K562 (cell line): ENCODE results near the gene IL20RB. TPM values are rescaled to one million over a fixed set of nuclear protein-coding genes. Genes with fewer than 3 reads are reported as not detected.

Experiments used
- ATAC-seq: fragments of 200-7000 bp; cut with Tn5 transposase; 3 replicates; pipeline ENCODE4 v1.9.1; 2020; ENCODE audit warnings: moderate library complexity
- BruUV-seq: library from RNA; stranded (reverse); fragments of 400-500 nt; replicated peaks from 2 replicates; lab custom pipeline; 2021; lab: Mats Ljungman, UMichigan
- CTCF ChIA-PET: fragments of 300-600 bp; formaldehyde crosslinking; extraction: SDS; loops from one replicate; lab custom pipeline; 2021; ENCODE audit warnings: low intra/inter-chr PET ratio; lab: Yijun Ruan, JAX
- POLR2A ChIA-PET: fragments of 300-600, 350-650 bp; sonication (Branson Sonifier 250); formaldehyde crosslinking; extraction: SDS; loops from one replicate; lab custom pipeline; 2021; ENCODE audit warnings: antibody characterized with exemption, inconsistent platforms; lab: Yijun Ruan, JAX
- DNase-seq, 4 experiments: peaks; one replicate each; pipeline versions ENCODE4 v3.0.0 to v3.0.0-alpha.2; 2011 to 2018; ENCODE audit warnings: low spot score in 3 of 4, mixed read lengths in 3 of 4; ENCODE audit errors: extremely low read depth in 1 of 4
- FAIRE-seq: peaks from 2 replicates; lab custom pipeline; 2011; peaks lifted over from hg19 to GRCh38; lab: Jason Lieb, UNC
- H2AFZ ChIP-seq: 2 replicates; pipeline ENCODE4 v1.6.0; 2011; ENCODE audit warnings: low read depth, low read length, control low read depth, inconsistent platforms
- H3K27ac ChIP-seq: fragments of 200-600 bp; 3 replicates; pipeline ENCODE4 v1.8.0; 2011; ENCODE audit warnings: low read depth, mild to moderate bottlenecking, control low read depth, inconsistent platforms, low read length, moderate library complexity, mixed read lengths; ENCODE audit errors: extremely low read depth
- H3K27me3 ChIP-seq, 2 experiments: fragments of 300-600 bp in 1 of 2; 2 replicates in 1 of 2; 3 replicates in 1 of 2; pipeline versions ENCODE4 v1.6.0 to v1.8.0; 2011; ENCODE audit warnings: inconsistent platforms in 2 of 2, low read length in 2 of 2, mild to moderate bottlenecking in 1 of 2, mixed read lengths in 1 of 2, moderate library complexity in 1 of 2; ENCODE audit not compliant: control insufficient read depth in 2 of 2, insufficient read depth in 2 of 2
- H3K36me3 ChIP-seq: fragments of 300-600 bp; 3 replicates; pipeline ENCODE4 v1.8.0; 2011; ENCODE audit warnings: mild to moderate bottlenecking, low read length, inconsistent platforms; ENCODE audit not compliant: control insufficient read depth, insufficient read depth
- H3K4me1 ChIP-seq, 2 experiments: fragments of 200-600 bp in 1 of 2; replicated peaks in 1 of 2; 2 replicates in 1 of 2; 3 replicates in 1 of 2; pipeline versions ENCODE4 v1.5.1 to v1.8.0; 2011; ENCODE audit warnings: inconsistent platforms in 2 of 2, low read length in 2 of 2, mild to moderate bottlenecking in 1 of 2, mixed read lengths in 1 of 2, moderate library complexity in 1 of 2; ENCODE audit not compliant: control insufficient read depth in 2 of 2, insufficient read depth in 2 of 2
- H3K4me2 ChIP-seq: 2 replicates; pipeline ENCODE4 v1.6.1; 2011; ENCODE audit warnings: low read length, control low read depth, inconsistent platforms, mixed read lengths; ENCODE audit not compliant: insufficient read depth
- H3K4me3 ChIP-seq: fragments of 200-600 bp; sonication (generic), shearing (Covaris generic); 2 replicates; pipeline ENCODE4 v1.5.1; 2016; ENCODE audit warnings: control low read depth, inconsistent platforms
- H3K79me2 ChIP-seq: fragments of 200-600 bp; 3 replicates; pipeline ENCODE4 v1.8.0; 2011; ENCODE audit warnings: low read length, inconsistent platforms; ENCODE audit not compliant: control insufficient read depth, insufficient read depth
- H3K9ac ChIP-seq, 2 experiments: 2 replicates each; pipeline versions ENCODE4 v1.6.0 to v1.6.1; 2011; ENCODE audit warnings: low read depth in 2 of 2, low read length in 2 of 2, control low read depth in 1 of 2, inconsistent platforms in 1 of 2, mild to moderate bottlenecking in 1 of 2, mixed read lengths in 1 of 2; ENCODE audit not compliant: insufficient read depth in 1 of 2
- H3K9me1 ChIP-seq: one replicate; pipeline ENCODE4 v1.6.0; 2011; ENCODE audit warnings: inconsistent platforms, mild to moderate bottlenecking, low read length, moderate library complexity; ENCODE audit not compliant: control insufficient read depth, insufficient read depth
- H3K9me3 ChIP-seq: replicated peaks from 2 replicates; pipeline ENCODE4 v1.5.1; 2011; ENCODE audit warnings: low read depth, low read length, inconsistent platforms; ENCODE audit not compliant: control insufficient read depth, insufficient read depth
- H4K20me1 ChIP-seq: replicated peaks from 2 replicates; pipeline ENCODE4 v1.6.1; 2011; ENCODE audit warnings: low read length, inconsistent platforms, mixed read lengths; ENCODE audit not compliant: control insufficient read depth, insufficient read depth
- BRD4 ChIP-seq: fragments of 200-600 bp; sonication (generic); IDR thresholded peaks from 2 replicates; pipeline ENCODE4 v1.6.1; 2017; ENCODE audit warnings: inconsistent platforms
- CBFB ChIP-seq: sonication (generic); formaldehyde crosslinking; IDR thresholded peaks from 2 replicates; pipeline ENCODE4 v1.4.0; 2020; ENCODE audit warnings: mild to moderate bottlenecking, missing genetic modification reagents
- CREBBP ChIP-seq: IDR thresholded peaks from one replicate; pipeline ENCODE4 v1.6.1; 2012; ENCODE audit warnings: low read depth, mild to moderate bottlenecking, control low read depth, inconsistent platforms, low read length
- EP400 ChIP-seq: fragments of 450-650 bp; IDR thresholded peaks from 2 replicates; pipeline ENCODE4 v1.6.1; 2017; ENCODE audit warnings: antibody characterized with exemption, mild to moderate bottlenecking, moderate library complexity
- FOXA3 ChIP-seq, 2 experiments: fragments of 450-650 bp in 1 of 2; sonication (generic) in 1 of 2; formaldehyde crosslinking; IDR thresholded peaks in 1 of 2; conservative IDR thresholded peaks in 1 of 2; 2 replicates each; pipeline versions ENCODE4 v1.4.0 to v1.8.0; 2020 to 2022; ENCODE audit warnings: mild to moderate bottlenecking in 2 of 2, missing genetic modification reagents in 1 of 2
- KDM4B ChIP-seq, 2 experiments: fragments of 450-650 bp in 1 of 2; sonication (generic) in 1 of 2; IDR thresholded peaks; 2 replicates each; pipeline ENCODE4 v1.6.1; 2016 to 2017; ENCODE audit warnings: borderline replicate concordance in 2 of 2, antibody characterized with exemption in 1 of 2, low read depth in 1 of 2, mild to moderate bottlenecking in 1 of 2
- LARP7 ChIP-seq: fragments of 450-650 bp; IDR thresholded peaks from 2 replicates; pipeline ENCODE4 v1.6.1; 2016
- NONO ChIP-seq, 2 experiments: fragments of 200-400 bp in 1 of 2; fragments of 450-650 bp in 1 of 2; formaldehyde crosslinking in 1 of 2; IDR thresholded peaks; 2 replicates each; pipeline ENCODE4 v1.6.1; 2017; ENCODE audit warnings: low read depth in 2 of 2, mild to moderate bottlenecking in 2 of 2, moderate library complexity in 2 of 2, low read length in 1 of 2
- NUFIP1 ChIP-seq: fragments of 450-650 bp; IDR thresholded peaks from 2 replicates; pipeline ENCODE4 v1.6.1; 2018; ENCODE audit not compliant: partially characterized antibody
- SREBF2 ChIP-seq: sonication (generic); formaldehyde crosslinking; IDR thresholded peaks from 2 replicates; pipeline ENCODE4 v1.4.0; 2020; ENCODE audit warnings: mild to moderate bottlenecking, missing genetic modification reagents
- TAF7 ChIP-seq: fragments of 450-650 bp; IDR thresholded peaks from 2 replicates; pipeline ENCODE4 v1.6.1; 2016; ENCODE audit warnings: missing genetic modification characterization, missing compliant biosample characterization
- TARDBP ChIP-seq: fragments of 450-650 bp; IDR thresholded peaks from 2 replicates; pipeline ENCODE4 v1.6.1; 2016
- ZSCAN32 ChIP-seq: fragments of 450-650 bp; formaldehyde crosslinking; IDR thresholded peaks from 2 replicates; pipeline ENCODE4 v1.4.0; 2020; ENCODE audit warnings: mild to moderate bottlenecking, moderate library complexity
- WGBS: fragments of 100-300 bp; shearing (Covaris generic); methylation state at CpG from one replicate; pipeline ENCODE4 v1.1.6; 2016; ENCODE audit warnings: low coverage, mixed read lengths; ENCODE audit not compliant: insufficient coverage; ENCODE audit errors: missing lambda C conversion rate; 5-methylcytosine and 5-hydroxymethylcytosine counted together
- in situ Hi-C: fragments of 300-500 bp; cut with MboI; formaldehyde crosslinking; loops from 4 replicates; pipeline ENCODE4 v1.15.0; 2018; ENCODE audit warnings: inconsistent platforms, mixed read lengths
- intact Hi-C: fragments of 100-400 bp; cut with micrococcal nuclease; formaldehyde crosslinking; loops from 2 replicates; pipeline ENCODE4 v1.14.2; 2022
- polyA plus RNA-seq, 8 experiments: library from polyadenylated mRNA; depleted of rRNA in 4 of 8; stranded (reverse) in 5 of 8; unstranded in 3 of 8; fragments of >200 nt; fragmentation: Nextera tagmentation in 2 of 8; fragmentation: Illumina TruSeq in 1 of 8; extraction: Ambion mirVana in 2 of 8; extraction: Trizol in 1 of 8; gene quantifications; 2 replicates each; pipeline versions ENCODE4 v1.2.1 to v1.2.3, GENCODE V29; 2011 to 2014; ENCODE audit warnings: inconsistent platforms in 1 of 8, missing spikeins in 1 of 8
- total RNA-seq, 7 experiments: library from RNA; depleted of rRNA in 6 of 7; stranded (reverse); fragments of >200 nt in 6 of 7; fragmentation: Illumina TruSeq in 2 of 7; extraction: Trizol in 2 of 7; gene quantifications; 2 replicates each; pipeline versions ENCODE4 v1.2.1 to v1.2.3, GENCODE V29; 2011 to 2021; ENCODE audit warnings: low replicate concordance in 1 of 7
- TF ChIP-seq, protein P1 (sequence below): fragments of 450-650 bp; IDR thresholded peaks from 2 replicates; pipeline ENCODE4 v1.6.1; 2017; ENCODE audit warnings: mild to moderate bottlenecking, moderate library complexity
- TF ChIP-seq, protein P2 (sequence below): fragments of 450-650 bp; formaldehyde crosslinking; conservative IDR thresholded peaks from 2 replicates; pipeline ENCODE4 v1.4.0; 2022; ENCODE audit warnings: mild to moderate bottlenecking, missing genetic modification characterization
- TF ChIP-seq, protein P3 (sequence below): IDR thresholded peaks from 3 replicates; pipeline ENCODE4 v1.6.1; 2011; ENCODE audit warnings: borderline replicate concordance, mild to moderate bottlenecking, moderate library complexity; ENCODE audit not compliant: insufficient read length; ENCODE audit errors: extremely low read depth

IL20RB gene
- total and polyA plus RNA-seq, 9 of the 15 experiments (the other 6 are each of a cell fraction or from before 2014, with no cell fraction given), result 0.77 to 9.9 (median 6.1) TPM

DNA sequence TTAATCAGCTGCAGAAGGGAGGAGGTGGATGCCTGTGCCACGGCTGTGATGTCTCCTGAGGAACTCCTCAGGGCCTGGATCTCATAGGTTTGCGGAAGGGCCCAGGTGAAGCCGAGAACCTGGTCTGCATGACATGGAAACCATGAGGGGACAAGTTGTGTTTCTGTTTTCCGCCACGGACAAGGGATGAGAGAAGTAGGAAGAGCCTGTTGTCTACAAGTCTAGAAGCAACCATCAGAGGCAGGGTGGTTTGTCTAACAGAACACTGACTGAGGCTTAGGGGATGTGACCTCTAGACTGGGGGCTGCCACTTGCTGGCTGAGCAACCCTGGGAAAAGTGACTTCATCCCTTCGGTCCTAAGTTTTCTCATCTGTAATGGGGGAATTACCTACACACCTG lies 52.4 kb downstream of the IL20RB start:
- ChIA-PET CTCF (no interaction called here), POLR2A (interaction anchor here (0.7 to 1.6 kb wide), 2 partner anchors 257 to 263 kb away, joined by 3 to 6 read pairs; no protein-coding TSS in a partner anchor)
- no peak overlapping the region for H3K4me3 ChIP-seq
- no peaks in the 10 kb centered on the region for H3K9me3 ChIP-seq
- DNase-seq, result no peak
- 79% methylated on average over 5 of the region's 6 CpGs for WGBS
- TF ChIP-seq CBFB (CRISPR knock-in tag), result no peak
- TF ChIP-seq, protein P1, sequence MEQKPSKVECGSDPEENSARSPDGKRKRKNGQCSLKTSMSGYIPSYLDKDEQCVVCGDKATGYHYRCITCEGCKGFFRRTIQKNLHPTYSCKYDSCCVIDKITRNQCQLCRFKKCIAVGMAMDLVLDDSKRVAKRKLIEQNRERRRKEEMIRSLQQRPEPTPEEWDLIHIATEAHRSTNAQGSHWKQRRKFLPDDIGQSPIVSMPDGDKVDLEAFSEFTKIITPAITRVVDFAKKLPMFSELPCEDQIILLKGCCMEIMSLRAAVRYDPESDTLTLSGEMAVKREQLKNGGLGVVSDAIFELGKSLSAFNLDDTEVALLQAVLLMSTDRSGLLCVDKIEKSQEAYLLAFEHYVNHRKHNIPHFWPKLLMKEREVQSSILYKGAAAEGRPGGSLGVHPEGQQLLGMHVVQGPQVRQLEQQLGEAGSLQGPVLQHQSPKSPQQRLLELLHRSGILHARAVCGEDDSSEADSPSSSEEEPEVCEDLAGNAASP, result no peak
- TF ChIP-seq EP400, result no peak
- no peak for TF ChIP-seq NONO (IDR thresholded peaks at IDR 0.05; ENCODE audit: low read depth in 2 of 2, low read length in 1 of 2)
- TF ChIP-seq BRD4, result no peak
- no peak for TF ChIP-seq NUFIP1
- TF ChIP-seq ZSCAN32 (CRISPR knock-in tag), result no peak
- TF ChIP-seq TARDBP, result no peak
- TF ChIP-seq, protein P2, sequence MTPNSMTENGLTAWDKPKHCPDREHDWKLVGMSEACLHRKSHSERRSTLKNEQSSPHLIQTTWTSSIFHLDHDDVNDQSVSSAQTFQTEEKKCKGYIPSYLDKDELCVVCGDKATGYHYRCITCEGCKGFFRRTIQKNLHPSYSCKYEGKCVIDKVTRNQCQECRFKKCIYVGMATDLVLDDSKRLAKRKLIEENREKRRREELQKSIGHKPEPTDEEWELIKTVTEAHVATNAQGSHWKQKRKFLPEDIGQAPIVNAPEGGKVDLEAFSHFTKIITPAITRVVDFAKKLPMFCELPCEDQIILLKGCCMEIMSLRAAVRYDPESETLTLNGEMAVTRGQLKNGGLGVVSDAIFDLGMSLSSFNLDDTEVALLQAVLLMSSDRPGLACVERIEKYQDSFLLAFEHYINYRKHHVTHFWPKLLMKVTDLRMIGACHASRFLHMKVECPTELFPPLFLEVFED (CRISPR knock-in tag), result no peak
- TF ChIP-seq TAF7 (tag), result no peak
- TF ChIP-seq SREBF2 (CRISPR knock-in tag), result no peak
- no peak for TF ChIP-seq KDM4B (IDR thresholded peaks at IDR 0.05; ENCODE audit: borderline replicate concordance in 2 of 2, low read depth in 1 of 2)
- TF ChIP-seq, protein P3, sequence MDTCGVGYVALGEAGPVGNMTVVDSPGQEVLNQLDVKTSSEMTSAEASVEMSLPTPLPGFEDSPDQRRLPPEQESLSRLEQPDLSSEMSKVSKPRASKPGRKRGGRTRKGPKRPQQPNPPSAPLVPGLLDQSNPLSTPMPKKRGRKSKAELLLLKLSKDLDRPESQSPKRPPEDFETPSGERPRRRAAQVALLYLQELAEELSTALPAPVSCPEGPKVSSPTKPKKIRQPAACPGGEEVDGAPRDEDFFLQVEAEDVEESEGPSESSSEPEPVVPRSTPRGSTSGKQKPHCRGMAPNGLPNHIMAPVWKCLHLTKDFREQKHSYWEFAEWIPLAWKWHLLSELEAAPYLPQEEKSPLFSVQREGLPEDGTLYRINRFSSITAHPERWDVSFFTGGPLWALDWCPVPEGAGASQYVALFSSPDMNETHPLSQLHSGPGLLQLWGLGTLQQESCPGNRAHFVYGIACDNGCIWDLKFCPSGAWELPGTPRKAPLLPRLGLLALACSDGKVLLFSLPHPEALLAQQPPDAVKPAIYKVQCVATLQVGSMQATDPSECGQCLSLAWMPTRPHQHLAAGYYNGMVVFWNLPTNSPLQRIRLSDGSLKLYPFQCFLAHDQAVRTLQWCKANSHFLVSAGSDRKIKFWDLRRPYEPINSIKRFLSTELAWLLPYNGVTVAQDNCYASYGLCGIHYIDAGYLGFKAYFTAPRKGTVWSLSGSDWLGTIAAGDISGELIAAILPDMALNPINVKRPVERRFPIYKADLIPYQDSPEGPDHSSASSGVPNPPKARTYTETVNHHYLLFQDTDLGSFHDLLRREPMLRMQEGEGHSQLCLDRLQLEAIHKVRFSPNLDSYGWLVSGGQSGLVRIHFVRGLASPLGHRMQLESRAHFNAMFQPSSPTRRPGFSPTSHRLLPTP, result no peak
- TF ChIP-seq LARP7, result no peak
- TF ChIP-seq FOXA3 (CRISPR knock-in tag; conservative IDR thresholded peaks at IDR 0.05 in 1 of 2, IDR thresholded peaks at IDR 0.05 in 1 of 2), result no peak
- TF ChIP-seq CREBBP, result no peak
- peaks cover 4 to 7% of the 10 kb centered on the region in 2 experiments; a peak in 3 of 5 replicates for H3K4me1 ChIP-seq
- BruUV-seq, result no TSS peak
- intact Hi-C loops (loop anchor here (5.0 kb wide), 3 partner anchors 393 to 618 kb away; no protein-coding TSS in a partner anchor), in situ Hi-C loops (loop anchor here (5.0 to 25.0 kb wide), 4 partner anchors 253 to 938 kb away; no protein-coding TSS in a partner anchor)
- no peak for ATAC-seq
- H3K27me3 ChIP-seq, result no peaks in the 10 kb centered on the region
- H3K36me3 ChIP-seq, result no peaks in the 10 kb centered on the region; the same call in 2 of the 3 replicates
- no peak overlapping the region for H3K9ac ChIP-seq
- no peak overlapping the region for H3K27ac ChIP-seq
- no peaks in the 10 kb centered on the region for H3K79me2 ChIP-seq
- FAIRE-seq, result no peak
- H3K4me2 ChIP-seq, result no peak overlapping the region
- no peaks in the 10 kb centered on the region for H4K20me1 ChIP-seq
- H2AFZ ChIP-seq, result no peak overlapping the region
- H3K9me1 ChIP-seq, result no peaks in the 10 kb centered on the region
